Testis (tissue), 3 donors: ENCODE data around the gene AASS. TPM values are rescaled to one million over a fixed set of nuclear protein-coding genes. Genes with fewer than 3 reads are reported as not detected.
"Not testable (repeated sequence)": the region's sequence is repeated elsewhere in the genome, so short reads cannot be mapped to it uniquely, and the experiment has no call there.

Experiments
- DNase-seq: peaks from one replicate; pipeline ENCODE4 v3.0.0-alpha.2; 2019
- H3K27ac ChIP-seq, 2 donors: fragments of 200-600 bp; sonication (generic); one replicate each; pipeline ENCODE4 v1.5.1; 2019
- H3K27me3 ChIP-seq: fragments of 200-600 bp; sonication (generic); one replicate; pipeline ENCODE4 v1.5.1; 2019
- H3K36me3 ChIP-seq: fragments of 200-600 bp; sonication (generic); one replicate; pipeline ENCODE4 v1.5.1; 2017; ENCODE audit warnings: low read depth; ENCODE audit errors: missing control alignments
- H3K4me1 ChIP-seq: fragments of 200-600 bp; sonication (generic); one replicate; pipeline ENCODE4 v1.5.1; 2019
- H3K4me3 ChIP-seq, 2 donors: fragments of 200-600 bp; sonication (generic); one replicate each; pipeline ENCODE4 v1.5.1; 2017 to 2019
- H3K9me3 ChIP-seq: fragments of 200-600 bp; sonication (generic); one replicate; pipeline ENCODE4 v1.5.1; 2017
- POLR2A ChIP-seq: fragments of 450-650 bp; IDR thresholded peaks from one replicate; pipeline ENCODE4 v1.6.1; 2017; ENCODE audit warnings: antibody characterized with exemption, mild to moderate bottlenecking, moderate library complexity
- WGBS, 2 donors: methylation state at CpG; one replicate each; pipeline ENCODE4 v1.1.5; 2018; 5-methylcytosine and 5-hydroxymethylcytosine counted together
- intact Hi-C: fragments of 100-400 bp; cut with DNase I; formaldehyde crosslinking; loops from one replicate; pipeline ENCODE4 v1.15.1; 2023; ENCODE audit warnings: low total_unique reads
- polyA plus RNA-seq: library from polyadenylated mRNA; stranded (reverse); fragments of 350-450 nt; fragmentation: Illumina TruSeq; extraction: RNeasy Lipid Tissue Mini Kit (QIAGEN cat#74804); gene quantifications from one replicate; pipeline ENCODE4 v1.2.3, GENCODE V29; 2014; ENCODE audit warnings: low read depth, low replicate concordance; ENCODE audit not compliant: insufficient read depth
- total RNA-seq, 2 donors: library from RNA; depleted of rRNA; stranded (reverse); fragments of >200 nt; gene quantifications; one replicate each; pipeline ENCODE4 v1.2.3, GENCODE V29; 2016
- TF ChIP-seq, protein P1 (sequence below), 3 experiments: fragments of 450-650 bp in 2 of 3; fragments of 200-600 bp in 1 of 3; sonication (generic) in 1 of 3; IDR thresholded peaks; one replicate each; pipeline ENCODE4 v1.5.1; 2016 to 2019; ENCODE audit warnings: antibody characterized with exemption in 3 of 3, mild to moderate bottlenecking in 2 of 3, moderate library complexity in 1 of 3

AASS gene
- total and polyA plus RNA-seq, 3 donors from 2014 or later = 7.5 to 29.8 (median 29.3) TPM

DNA sequence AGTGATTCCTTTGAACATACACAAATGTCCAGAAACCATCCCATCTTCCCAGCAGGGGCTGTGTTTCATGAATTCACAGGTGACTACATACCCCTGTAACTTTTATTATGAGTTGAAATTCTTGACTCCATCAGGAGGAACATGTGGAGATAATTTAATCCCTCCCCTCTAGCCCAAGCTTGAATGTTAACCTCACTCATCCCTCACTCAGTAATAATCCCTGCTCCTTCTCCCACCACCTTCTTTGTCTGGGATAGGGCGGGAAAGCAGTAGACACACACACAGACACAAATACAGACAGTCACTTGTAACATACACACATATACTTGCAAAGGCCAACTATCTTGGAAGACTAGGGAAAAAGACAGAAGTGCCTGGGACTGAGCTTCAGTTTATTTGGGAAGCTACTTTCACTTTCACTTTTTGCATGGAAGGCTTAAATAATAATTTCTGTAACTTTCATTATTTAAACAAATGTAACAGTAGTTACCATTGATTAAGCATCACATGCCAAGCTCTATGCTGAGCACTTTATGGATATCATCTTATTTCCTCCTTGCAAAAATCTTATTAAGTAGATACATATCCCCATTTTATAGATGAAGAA is 7.3 kb downstream of the AASS start:
- no peak for DNase-seq
- intact Hi-C loops = no loop called here
- Histone ChIP-seq H3K27me3 (no peaks in the 10 kb centered on the region), H3K27ac (no peak overlapping the region), H3K36me3 (no peaks in the 10 kb centered on the region), H3K4me1 (no peaks in the 10 kb centered on the region), H3K4me3 (no peak overlapping the region), H3K9me3 (no peaks in the 10 kb centered on the region)
- no peak for TF ChIP-seq POLR2A
- TF ChIP-seq, protein P1, sequence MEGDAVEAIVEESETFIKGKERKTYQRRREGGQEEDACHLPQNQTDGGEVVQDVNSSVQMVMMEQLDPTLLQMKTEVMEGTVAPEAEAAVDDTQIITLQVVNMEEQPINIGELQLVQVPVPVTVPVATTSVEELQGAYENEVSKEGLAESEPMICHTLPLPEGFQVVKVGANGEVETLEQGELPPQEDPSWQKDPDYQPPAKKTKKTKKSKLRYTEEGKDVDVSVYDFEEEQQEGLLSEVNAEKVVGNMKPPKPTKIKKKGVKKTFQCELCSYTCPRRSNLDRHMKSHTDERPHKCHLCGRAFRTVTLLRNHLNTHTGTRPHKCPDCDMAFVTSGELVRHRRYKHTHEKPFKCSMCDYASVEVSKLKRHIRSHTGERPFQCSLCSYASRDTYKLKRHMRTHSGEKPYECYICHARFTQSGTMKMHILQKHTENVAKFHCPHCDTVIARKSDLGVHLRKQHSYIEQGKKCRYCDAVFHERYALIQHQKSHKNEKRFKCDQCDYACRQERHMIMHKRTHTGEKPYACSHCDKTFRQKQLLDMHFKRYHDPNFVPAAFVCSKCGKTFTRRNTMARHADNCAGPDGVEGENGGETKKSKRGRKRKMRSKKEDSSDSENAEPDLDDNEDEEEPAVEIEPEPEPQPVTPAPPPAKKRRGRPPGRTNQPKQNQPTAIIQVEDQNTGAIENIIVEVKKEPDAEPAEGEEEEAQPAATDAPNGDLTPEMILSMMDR (IDR thresholded peaks at IDR 0.05) = no peak
- WGBS, 2 donors = 47 to 56% methylated on average over 1 of the region's 1 CpG

DNA sequence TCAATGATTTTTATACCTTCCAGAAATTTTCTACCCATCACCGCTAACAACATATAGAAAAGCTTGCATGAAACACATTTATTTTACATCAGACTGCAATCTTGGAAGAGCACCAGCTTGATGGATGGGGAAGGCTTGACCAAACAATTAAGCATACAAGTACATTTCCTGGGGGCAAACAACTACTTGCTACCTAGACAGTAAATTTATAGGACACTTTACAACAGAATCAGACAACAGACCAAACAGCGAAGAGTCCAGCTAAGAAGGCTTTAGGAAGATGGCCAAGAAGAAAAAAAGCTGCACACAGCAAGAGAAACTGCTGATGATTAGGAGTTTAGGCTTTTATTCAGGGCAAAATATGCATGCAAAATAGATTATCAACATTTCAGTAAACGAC is 8.0 kb downstream of the AASS start:
- whole genome bisulfite sequencing, 2 donors = 43 to 62% methylated on average over 3 of the region's 3 CpGs
- no peak overlapping the region for H3K4me3 ChIP-seq
- no peak for DNase-seq

DNA sequence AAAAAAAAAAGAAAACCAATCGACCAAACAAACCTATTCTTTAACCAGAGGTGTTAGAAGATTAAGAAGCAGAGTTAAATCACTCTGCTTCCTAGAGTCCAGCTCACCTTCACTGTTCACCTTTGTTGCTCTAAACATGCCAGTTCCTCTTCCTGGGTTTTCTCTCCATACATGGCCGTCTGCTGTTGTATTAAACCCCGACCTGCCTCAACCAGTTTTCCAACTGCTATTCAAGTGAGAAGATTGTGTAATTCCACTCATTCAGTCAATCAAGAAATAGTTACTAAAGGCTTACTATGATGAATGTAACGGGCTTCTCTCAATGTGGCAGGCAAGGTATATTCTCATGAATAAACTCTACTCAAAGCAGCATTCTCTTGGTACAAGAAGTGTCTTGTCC is 8.8 kb downstream of the AASS start:
- intact Hi-C loops = no loop called here
- no peak overlapping the region for H3K4me3 ChIP-seq
- TF ChIP-seq, protein P1 (IDR thresholded peaks at IDR 0.05) = no peak
- no peak for TF ChIP-seq POLR2A

More for the DNA sequence above, 8.0 kb downstream of the AASS start:
- TF ChIP-seq, protein P1 (IDR thresholded peaks at IDR 0.05) = no peak
- no peak for TF ChIP-seq POLR2A
- Histone ChIP-seq H3K9me3 (no peaks in the 10 kb centered on the region), H3K4me1 (no peaks in the 10 kb centered on the region), H3K36me3 (no peaks in the 10 kb centered on the region), H3K27ac (no peak overlapping the region), H3K27me3 (no peaks in the 10 kb centered on the region)
- intact Hi-C loops = no loop called here

DNA sequence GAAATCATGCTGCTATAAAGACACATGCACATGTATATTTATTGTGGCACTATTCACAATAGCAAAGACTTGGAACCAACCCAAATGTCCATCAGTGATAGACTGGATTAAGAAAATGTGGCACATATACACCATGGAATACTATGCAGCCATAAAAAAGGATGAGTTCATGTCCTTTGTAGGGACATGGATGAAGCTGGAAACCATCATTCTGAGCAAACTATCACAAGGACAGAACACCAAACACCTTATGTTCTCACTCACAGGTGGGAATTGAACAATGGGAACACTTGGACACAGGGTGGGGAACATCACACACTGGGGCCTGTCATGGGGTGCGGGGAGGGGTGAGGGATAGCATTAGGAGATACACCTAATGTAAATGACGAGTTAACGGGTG is 9.3 kb downstream of the AASS start:
- H3K9me3 ChIP-seq, H3K4me1 ChIP-seq, H3K4me3 ChIP-seq, DNase-seq, H3K27me3 ChIP-seq, intact Hi-C loops, H3K36me3 ChIP-seq, H3K27ac ChIP-seq: not testable (repeated sequence)
- WGBS, 2 donors = 97% methylated on average over 3 of the region's 3 CpGs

More for the DNA sequence above, 8.8 kb downstream of the AASS start:
- no peaks in the 10 kb centered on the region for H3K27me3 ChIP-seq
- WGBS, 2 donors = 92 to 94% methylated on average over 4 of the region's 4 CpGs
- H3K9me3 ChIP-seq = no peaks in the 10 kb centered on the region
- H3K27ac ChIP-seq = no peak overlapping the region
- no peaks in the 10 kb centered on the region for H3K36me3 ChIP-seq
- DNase-seq = no peak
- H3K4me1 ChIP-seq = no peaks in the 10 kb centered on the region

DNA sequence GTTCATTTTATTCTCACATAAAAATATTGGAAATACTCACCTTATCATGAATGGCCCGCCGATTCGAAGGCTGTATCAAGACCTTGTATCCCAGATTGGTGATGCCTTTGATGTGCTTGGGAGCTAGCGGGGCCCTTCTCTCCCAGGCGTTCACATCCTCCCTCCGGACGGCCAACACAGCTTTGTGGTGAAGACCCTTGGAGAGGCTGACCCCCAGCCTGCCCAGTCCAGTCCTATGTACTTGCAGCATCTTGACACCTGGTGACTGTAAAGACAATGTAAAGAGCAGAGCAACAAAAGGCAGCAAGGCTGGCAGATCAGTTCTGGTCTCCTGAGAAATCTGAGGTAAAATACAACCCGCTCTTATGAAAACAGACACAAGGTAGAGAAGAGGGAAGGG is 10.6 kb downstream of the AASS start:
- H3K4me1 ChIP-seq = no peaks in the 10 kb centered on the region
- 90 to 93% methylated on average over 8 of the region's 8 CpGs for WGBS, 2 donors
- intact Hi-C loops = no loop called here

More for the DNA sequence above, 10.6 kb downstream of the AASS start:
- DNase-seq = no peak
- Histone ChIP-seq H3K9me3 (no peaks in the 10 kb centered on the region), H3K27me3 (no peaks in the 10 kb centered on the region), H3K27ac (no peak overlapping the region), H3K4me3 (no peak overlapping the region), H3K36me3 (no peaks in the 10 kb centered on the region)
- TF ChIP-seq, protein P1 (IDR thresholded peaks at IDR 0.05) = no peak
- no peak for TF ChIP-seq POLR2A
